Peyer's patch (tissue), 4 donors: ENCODE measurements around the gene AKR1E2.

Experiments
- POLR2A ChIP-seq, 2 donors: fragments of 450-650 bp; IDR thresholded peaks; one replicate each; pipeline ENCODE4 v1.5.1; 2017; ENCODE audit warnings: antibody characterized with exemption in 2 of 2, mild to moderate bottlenecking in 2 of 2, moderate library complexity in 2 of 2
- TF ChIP-seq, protein P1 (sequence below), 6 experiments: fragments of 450-650 bp in 4 of 6; fragments of 200-600 bp in 2 of 6; sonication (generic) in 1 of 6; IDR thresholded peaks; one replicate each; pipeline ENCODE4 v1.5.1; 2017 to 2019; ENCODE audit warnings: antibody characterized with exemption in 6 of 6, mild to moderate bottlenecking in 3 of 6, moderate library complexity in 1 of 6

DNA sequence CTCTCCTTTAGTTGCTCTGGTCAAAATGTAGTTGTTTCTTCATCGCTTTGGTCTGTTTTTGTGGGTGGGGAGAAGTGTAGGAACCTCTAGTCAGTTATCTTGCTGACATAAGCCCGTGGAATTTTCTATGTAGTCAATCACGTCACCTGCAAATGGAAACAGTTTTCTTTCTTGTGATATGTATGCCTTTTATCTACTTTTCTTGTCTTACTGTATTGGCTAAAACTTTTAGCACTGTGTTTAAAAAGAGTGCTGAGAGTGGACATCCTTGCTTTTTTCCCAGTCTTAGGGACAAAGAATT is 42.3 kb downstream of the AKR1E2 start:
- TF ChIP-seq, protein P1, sequence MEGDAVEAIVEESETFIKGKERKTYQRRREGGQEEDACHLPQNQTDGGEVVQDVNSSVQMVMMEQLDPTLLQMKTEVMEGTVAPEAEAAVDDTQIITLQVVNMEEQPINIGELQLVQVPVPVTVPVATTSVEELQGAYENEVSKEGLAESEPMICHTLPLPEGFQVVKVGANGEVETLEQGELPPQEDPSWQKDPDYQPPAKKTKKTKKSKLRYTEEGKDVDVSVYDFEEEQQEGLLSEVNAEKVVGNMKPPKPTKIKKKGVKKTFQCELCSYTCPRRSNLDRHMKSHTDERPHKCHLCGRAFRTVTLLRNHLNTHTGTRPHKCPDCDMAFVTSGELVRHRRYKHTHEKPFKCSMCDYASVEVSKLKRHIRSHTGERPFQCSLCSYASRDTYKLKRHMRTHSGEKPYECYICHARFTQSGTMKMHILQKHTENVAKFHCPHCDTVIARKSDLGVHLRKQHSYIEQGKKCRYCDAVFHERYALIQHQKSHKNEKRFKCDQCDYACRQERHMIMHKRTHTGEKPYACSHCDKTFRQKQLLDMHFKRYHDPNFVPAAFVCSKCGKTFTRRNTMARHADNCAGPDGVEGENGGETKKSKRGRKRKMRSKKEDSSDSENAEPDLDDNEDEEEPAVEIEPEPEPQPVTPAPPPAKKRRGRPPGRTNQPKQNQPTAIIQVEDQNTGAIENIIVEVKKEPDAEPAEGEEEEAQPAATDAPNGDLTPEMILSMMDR (IDR thresholded peaks at IDR 0.05) = no peak
- TF ChIP-seq POLR2A (IDR thresholded peaks at IDR 0.05) = no peak
